GM23248 (cell line): ENCODE data around the gene GSDMA. TPM values are rescaled to one million over a fixed set of nuclear protein-coding genes. Genes with fewer than 3 reads are reported as not detected.

Source experiments
- DNase-seq: peaks from one replicate; pipeline ENCODE4 v3.0.0-alpha.2; 2015
- H2AFZ ChIP-seq: fragments of 200-600 bp; sonication (generic); 2 replicates; pipeline ENCODE4 v1.6.1; 2016; ENCODE audit warnings: antibody characterized with exemption
- H3F3A ChIP-seq: fragments of 200-600 bp; sonication (generic); 2 replicates; pipeline ENCODE4 v1.6.1; 2016; ENCODE audit warnings: mild to moderate bottlenecking, antibody characterized with exemption, mixed run types; ENCODE audit not compliant: insufficient read depth
- H3K27ac ChIP-seq: fragments of 200-600 bp; sonication (generic); 2 replicates; pipeline ENCODE4 v1.5.1; 2016; ENCODE audit warnings: mild to moderate bottlenecking
- H3K27me3 ChIP-seq: fragments of 200-600 bp; sonication (generic); replicated peaks from 2 replicates; pipeline ENCODE4 v1.6.1; 2016; ENCODE audit warnings: mild to moderate bottlenecking; ENCODE audit not compliant: insufficient read depth
- H3K36me3 ChIP-seq: fragments of 200-600 bp; sonication (generic); 2 replicates; pipeline ENCODE4 v1.6.1; 2016; ENCODE audit warnings: low read depth, mild to moderate bottlenecking
- H3K4me1 ChIP-seq: fragments of 200-600 bp; sonication (generic); 2 replicates; pipeline ENCODE4 v1.6.1; 2016; ENCODE audit warnings: mild to moderate bottlenecking; ENCODE audit not compliant: insufficient read depth
- H3K4me2 ChIP-seq: fragments of 200-600 bp; sonication (generic); one replicate; pipeline ENCODE4 v1.6.1; 2016; ENCODE audit warnings: mild to moderate bottlenecking; ENCODE audit not compliant: unreplicated experiment
- H3K4me3 ChIP-seq: fragments of 200-600 bp; sonication (generic); 2 replicates; pipeline ENCODE4 v1.5.1; 2016; ENCODE audit warnings: mild to moderate bottlenecking
- H3K79me2 ChIP-seq: fragments of 200-600 bp; sonication (generic); 2 replicates; pipeline ENCODE4 v1.6.1; 2016; ENCODE audit warnings: mild to moderate bottlenecking; ENCODE audit not compliant: insufficient read depth
- H3K9ac ChIP-seq: fragments of 200-600 bp; sonication (generic); 2 replicates; pipeline ENCODE4 v1.6.1; 2016; ENCODE audit warnings: mild to moderate bottlenecking
- H3K9me2 ChIP-seq: fragments of 200-600 bp; sonication (generic); 2 replicates; pipeline ENCODE4 v1.6.1; 2016; ENCODE audit warnings: mixed run types, mild to moderate bottlenecking, moderate library complexity; ENCODE audit not compliant: insufficient read depth
- H3K9me3 ChIP-seq: fragments of 200-600 bp; sonication (generic); one replicate; pipeline ENCODE4 v1.6.1; 2017; ENCODE audit warnings: low read depth
- H4K20me1 ChIP-seq: fragments of 200-600 bp; sonication (generic); 2 replicates; pipeline ENCODE4 v1.6.0; 2016; ENCODE audit not compliant: insufficient read depth
- EZH2 ChIP-seq: fragments of 200-600 bp; sonication (generic); IDR thresholded peaks from 2 replicates; pipeline ENCODE4 v1.6.1; 2018; ENCODE audit warnings: antibody characterized with exemption, mild to moderate bottlenecking; ENCODE audit not compliant: insufficient read depth, poor library complexity, severe bottlenecking
- EZH2phosphoT487 ChIP-seq: fragments of 200-600 bp; sonication (generic); IDR thresholded peaks from 2 replicates; pipeline ENCODE4 v1.6.1; 2018; ENCODE audit warnings: antibody characterized with exemption, moderate library complexity, mild to moderate bottlenecking, low read depth; ENCODE audit not compliant: insufficient read depth
- WGBS, 2 experiments: methylation state at CpG; one replicate each; pipeline ENCODE4 v1.1.6; 2015 to 2017; ENCODE audit warnings: low lambda C conversion rate in 2 of 2, low coverage in 1 of 2; ENCODE audit errors: missing lambda C conversion rate in 2 of 2; 5-methylcytosine and 5-hydroxymethylcytosine counted together
- in situ Hi-C: fragments of 300-500 bp; cut with MboI; formaldehyde crosslinking; loops from 2 replicates; pipeline ENCODE4 v1.15.0; 2020
- polyA plus RNA-seq: library from polyadenylated mRNA; unstranded; fragments of >200 nt; fragmentation: Nextera tagmentation; extraction: Ambion mirVana; gene quantifications from 2 replicates; pipeline ENCODE4 v1.2.1, GENCODE V29; 2016
- total RNA-seq: library from RNA; depleted of rRNA; stranded (reverse); fragments of >200 nt; shearing (Covaris generic); gene quantifications from 2 replicates; pipeline ENCODE4 v1.2.3, GENCODE V29; 2014

The GSDMA gene
- total and polyA plus RNA-seq, 2 experiments from 2014 or later, result 0.21 TPM; not detected in 1

GRCh38 chr17:39919087-39919683 is 43.6 kb upstream of the GSDMA start:
- Histone ChIP-seq H3K27ac (no peak overlapping the region), H3K4me3 (no peak overlapping the region), H3K9me3 (no peaks in the 10 kb centered on the region), H2AFZ (no peak overlapping the region), H3K4me1 (peaks cover 7% of the 10 kb centered on the region), H3K27me3 (no peaks in the 10 kb centered on the region), H3F3A (0 out of 2 replicates have a peak, but pooled peaks cover under 1% of the 10 kb centered on the region), H3K4me2 (no peak overlapping the region), H4K20me1 (no peaks in the 10 kb centered on the region), H3K9ac (no peak overlapping the region), H3K79me2 (peaks cover 20% of the 10 kb centered on the region), H3K36me3 (peaks cover 20% of the 10 kb centered on the region), H3K9me2 (no peaks in the 10 kb centered on the region)
- DNase-seq, result no peak
- TF ChIP-seq EZH2 (no peak), EZH2phosphoT487 (no peak)
- WGBS, 2 experiments, result 94 to 95% methylated on average over 9 of the region's 9 CpGs
- in situ Hi-C loops, result no loop called here

DNA sequence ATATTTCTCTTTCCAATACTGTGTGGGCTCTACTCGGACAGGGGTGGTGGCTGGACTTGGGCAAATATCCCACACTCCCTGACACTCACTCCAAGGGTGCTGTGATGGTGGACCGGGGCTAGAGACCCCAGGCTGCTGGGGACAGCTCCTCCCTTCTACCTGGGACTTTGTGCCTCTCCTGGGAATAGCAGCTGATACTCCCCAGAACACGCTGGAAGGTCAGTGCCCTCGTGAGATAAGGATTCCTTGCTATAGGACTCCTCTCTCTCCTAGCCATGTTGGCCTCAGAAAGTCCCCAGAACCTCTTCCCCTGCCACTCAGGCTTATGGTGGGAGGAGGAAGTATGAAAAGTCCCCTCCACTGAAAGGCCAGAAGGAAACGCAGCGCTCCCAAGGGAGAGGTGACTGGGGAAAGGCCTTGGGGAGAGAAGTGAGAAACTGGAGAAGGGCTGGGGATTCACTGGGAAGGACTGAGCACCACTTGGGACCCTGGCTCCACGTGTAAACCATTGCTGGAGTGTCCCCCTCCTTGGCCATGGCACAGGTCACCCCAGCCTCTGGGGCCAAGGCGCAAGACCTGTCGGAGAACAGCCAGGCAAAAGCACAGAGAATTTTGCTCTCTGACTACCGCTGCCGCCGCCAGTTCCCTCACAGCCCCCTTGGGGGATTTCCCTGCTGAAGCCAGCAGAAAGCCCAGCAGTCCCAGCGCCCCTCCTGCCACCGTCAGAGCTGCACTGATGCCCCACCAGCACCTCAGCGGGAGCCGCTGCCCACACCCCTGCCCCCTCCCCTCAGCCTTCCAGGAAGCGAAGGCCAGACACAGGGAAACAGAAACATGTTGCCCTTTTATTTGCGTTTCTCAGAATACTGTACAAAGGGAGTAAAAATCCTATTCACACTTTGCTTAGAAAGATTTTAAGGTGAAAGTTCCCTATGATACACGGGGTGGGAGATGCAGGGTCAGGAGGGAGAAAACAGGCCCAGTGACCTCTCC is 42.3 kb upstream of the GSDMA start:
- in situ Hi-C loops, result no loop called here
- no peak for DNase-seq

GRCh38 chr17:39921323-39921722 is 41.5 kb upstream of the GSDMA start:
- WGBS, 2 experiments, result 79 to 100% methylated on average over 3 to 5 of the region's 5 CpGs
- H3K9me3 ChIP-seq, result no peaks in the 10 kb centered on the region
- DNase-seq, result no peak
- no peak overlapping the region for H3K27ac ChIP-seq
- no peak overlapping the region for H2AFZ ChIP-seq
- peaks cover 20% of the 10 kb centered on the region for H3K36me3 ChIP-seq
- peaks cover 42% of the 10 kb centered on the region for H3K79me2 ChIP-seq
- H3K4me3 ChIP-seq, result no peak overlapping the region
- TF ChIP-seq EZH2phosphoT487 (no peak), EZH2 (no peak)
- no peaks in the 10 kb centered on the region for H3K27me3 ChIP-seq
- 0 out of 2 replicates have a peak, but pooled peaks cover 6% of the 10 kb centered on the region for H3F3A ChIP-seq
- H3K9ac ChIP-seq, result no peak overlapping the region
- no peaks in the 10 kb centered on the region for H3K9me2 ChIP-seq
- no peak overlapping the region for H3K4me2 ChIP-seq
- peaks cover 26% of the 10 kb centered on the region for H3K4me1 ChIP-seq
- H4K20me1 ChIP-seq, result no peaks in the 10 kb centered on the region
- in situ Hi-C loops, result no loop called here

More for the DNA sequence above, 42.3 kb upstream of the GSDMA start:
- Histone ChIP-seq H3F3A (0 out of 2 replicates have a peak, but pooled peaks cover 6% of the 10 kb centered on the region), H3K9me2 (no peaks in the 10 kb centered on the region), H2AFZ (no peak overlapping the region), H3K27ac (no peak overlapping the region), H3K9ac (no peak overlapping the region), H3K79me2 (peaks cover 34% of the 10 kb centered on the region), H3K9me3 (no peaks in the 10 kb centered on the region), H3K4me1 (peaks cover 19% of the 10 kb centered on the region), H3K4me3 (no peak overlapping the region), H3K36me3 (peaks cover 20% of the 10 kb centered on the region), H3K27me3 (no peaks in the 10 kb centered on the region), H3K4me2 (no peak overlapping the region), H4K20me1 (no peaks in the 10 kb centered on the region)
- TF ChIP-seq EZH2 (no peak), EZH2phosphoT487 (no peak)
- WGBS, 2 experiments, result 82 to 85% methylated on average over 18 to 19 of the region's 19 CpGs

DNA sequence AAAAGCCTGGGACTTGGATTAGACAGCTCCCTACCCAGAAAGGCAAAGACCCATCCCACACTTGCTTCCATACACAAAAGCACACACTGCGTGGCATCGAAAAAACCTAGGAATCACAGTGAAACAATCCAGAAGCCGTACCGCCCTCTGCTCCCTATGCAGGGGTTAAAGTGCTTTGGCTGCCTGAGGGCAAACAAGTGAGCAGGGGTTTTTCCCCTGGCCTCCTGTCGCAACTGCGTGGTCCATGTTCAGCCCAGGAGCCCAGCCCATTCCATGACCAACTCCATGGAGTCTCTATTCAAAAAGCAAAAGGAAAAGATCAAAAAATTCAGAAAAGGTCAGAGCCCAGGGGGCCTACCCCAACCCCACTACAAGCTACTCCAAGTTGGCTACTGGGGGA is 40.8 kb upstream of the GSDMA start:
- TF ChIP-seq EZH2phosphoT487 (no peak), EZH2 (no peak)
- 0 out of 2 replicates have a peak, but pooled peaks cover 6% of the 10 kb centered on the region for H3F3A ChIP-seq
- H3K9me2 ChIP-seq, result no peaks in the 10 kb centered on the region
- 91 to 92% methylated on average over 6 of the region's 6 CpGs for WGBS, 2 experiments
- no peaks in the 10 kb centered on the region for H3K27me3 ChIP-seq
- H3K4me2 ChIP-seq, result no peak overlapping the region
- in situ Hi-C loops, result no loop called here
- H3K4me3 ChIP-seq, result no peak overlapping the region
- H3K36me3 ChIP-seq, result peaks cover 20% of the 10 kb centered on the region
- no peak for DNase-seq
- no peaks in the 10 kb centered on the region for H3K9me3 ChIP-seq
- H3K9ac ChIP-seq, result no peak overlapping the region
- peaks cover 49% of the 10 kb centered on the region for H3K79me2 ChIP-seq
- no peaks in the 10 kb centered on the region for H4K20me1 ChIP-seq
- peaks cover 27% of the 10 kb centered on the region for H3K4me1 ChIP-seq
- no peak overlapping the region for H2AFZ ChIP-seq
- H3K27ac ChIP-seq, result no peak overlapping the region
